Hematopoietic multipotent progenitor cell treated with erythropoietin and hydrocortisone succinate and interleukin-3 and kit ligand, for 6 days (in vitro differentiated cells): Measurements from ENCODE around the gene PWWP2B.
"Not testable (repeated sequence)": the region's sequence is repeated elsewhere in the genome, so short reads cannot be mapped to it uniquely, and the experiment has no call there.

Source experiments
- DNase-seq: peaks from one replicate; pipeline ENCODE4 v3.0.0-alpha.2; 2015

PWWP2B gene

DNA sequence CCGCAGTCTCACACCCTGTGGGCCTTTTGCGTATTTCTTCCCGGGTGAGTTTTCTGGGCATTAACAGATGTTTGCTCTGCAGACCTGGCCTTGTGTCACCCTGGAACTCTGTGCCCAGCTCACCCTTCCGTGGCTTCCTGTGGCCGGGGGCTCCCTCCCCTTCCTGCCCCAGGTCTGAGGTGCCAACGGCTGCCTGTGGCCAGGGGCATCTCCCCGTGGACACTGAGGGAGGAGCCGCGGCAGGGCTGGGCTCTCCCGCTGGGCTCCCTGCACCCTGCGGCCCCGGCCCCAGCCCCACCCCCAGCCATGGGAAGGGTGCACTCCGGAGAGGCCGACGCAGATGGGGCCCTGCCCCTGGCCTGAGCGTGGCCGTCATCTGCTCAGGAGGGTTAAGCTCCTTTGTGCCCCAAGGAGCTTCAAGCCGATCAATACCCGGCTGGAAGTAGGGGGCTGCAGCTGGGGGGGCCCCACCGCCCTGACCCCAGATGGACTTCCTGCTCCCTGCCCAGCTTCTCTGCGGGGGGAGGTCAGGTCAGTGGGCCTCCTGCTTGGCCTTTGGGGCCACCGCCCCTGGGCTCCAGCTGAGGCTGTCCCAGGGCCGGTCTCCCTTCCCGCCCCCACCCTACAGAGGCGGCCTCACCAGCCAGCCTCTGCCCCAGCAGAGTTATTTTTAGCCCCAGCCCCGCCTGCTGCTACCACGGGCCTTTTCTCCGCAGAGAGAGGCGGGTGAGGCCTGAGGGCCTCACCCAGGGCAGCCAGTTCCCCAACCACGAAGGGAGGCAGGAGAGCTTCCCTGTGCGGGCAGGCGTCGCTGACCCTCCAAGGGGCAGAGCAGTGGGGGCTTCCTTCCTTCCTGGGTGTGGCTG, 24.2 kb downstream of the PWWP2B start:
- DNase-seq = peak; percentile 87

DNA sequence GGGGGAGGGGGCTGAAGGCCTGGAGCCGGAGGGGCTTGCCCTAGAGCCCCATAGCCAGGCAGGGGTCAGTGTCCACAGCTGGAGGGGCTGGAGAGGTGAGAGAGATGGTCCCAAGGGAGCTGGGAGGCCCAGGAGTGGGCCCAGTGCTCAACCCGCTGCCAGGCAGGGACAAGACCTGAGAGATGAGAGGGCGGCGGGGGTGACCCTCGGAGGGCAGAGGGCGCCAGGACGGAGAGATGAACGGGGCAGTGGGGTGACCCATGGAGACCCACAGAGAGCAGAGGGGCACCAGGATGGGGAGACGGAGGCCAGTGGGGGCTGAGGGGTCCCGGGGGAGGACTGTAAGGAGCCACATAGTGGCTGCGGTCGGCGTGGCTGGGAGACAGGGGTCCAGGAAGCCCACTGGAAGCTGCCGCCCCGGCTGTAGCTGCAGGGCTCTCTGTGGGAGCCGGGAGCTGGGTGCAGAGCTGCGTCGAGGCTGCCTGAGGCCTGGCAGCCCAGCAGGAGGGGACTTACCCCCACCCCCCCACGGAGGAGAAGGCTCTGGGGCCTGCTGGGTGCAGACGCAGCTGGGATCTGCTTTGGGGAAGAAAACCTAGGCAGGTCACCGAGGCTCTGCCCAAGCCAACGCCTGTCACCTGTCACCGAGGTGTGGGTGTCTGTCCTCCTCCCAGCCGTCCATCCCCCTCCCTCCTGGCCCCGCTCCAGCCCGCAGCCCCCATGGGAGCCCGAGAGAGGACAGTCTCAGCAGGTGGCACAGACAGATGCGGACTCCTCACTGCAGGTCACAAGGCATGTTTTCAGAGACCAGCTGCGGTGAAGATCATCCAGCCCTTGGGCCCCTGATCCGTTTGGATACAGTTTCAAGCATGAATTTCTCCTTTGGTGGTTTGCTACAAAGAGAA, 25.1 kb downstream of the PWWP2B start:
- no peak for DNase-seq

DNA sequence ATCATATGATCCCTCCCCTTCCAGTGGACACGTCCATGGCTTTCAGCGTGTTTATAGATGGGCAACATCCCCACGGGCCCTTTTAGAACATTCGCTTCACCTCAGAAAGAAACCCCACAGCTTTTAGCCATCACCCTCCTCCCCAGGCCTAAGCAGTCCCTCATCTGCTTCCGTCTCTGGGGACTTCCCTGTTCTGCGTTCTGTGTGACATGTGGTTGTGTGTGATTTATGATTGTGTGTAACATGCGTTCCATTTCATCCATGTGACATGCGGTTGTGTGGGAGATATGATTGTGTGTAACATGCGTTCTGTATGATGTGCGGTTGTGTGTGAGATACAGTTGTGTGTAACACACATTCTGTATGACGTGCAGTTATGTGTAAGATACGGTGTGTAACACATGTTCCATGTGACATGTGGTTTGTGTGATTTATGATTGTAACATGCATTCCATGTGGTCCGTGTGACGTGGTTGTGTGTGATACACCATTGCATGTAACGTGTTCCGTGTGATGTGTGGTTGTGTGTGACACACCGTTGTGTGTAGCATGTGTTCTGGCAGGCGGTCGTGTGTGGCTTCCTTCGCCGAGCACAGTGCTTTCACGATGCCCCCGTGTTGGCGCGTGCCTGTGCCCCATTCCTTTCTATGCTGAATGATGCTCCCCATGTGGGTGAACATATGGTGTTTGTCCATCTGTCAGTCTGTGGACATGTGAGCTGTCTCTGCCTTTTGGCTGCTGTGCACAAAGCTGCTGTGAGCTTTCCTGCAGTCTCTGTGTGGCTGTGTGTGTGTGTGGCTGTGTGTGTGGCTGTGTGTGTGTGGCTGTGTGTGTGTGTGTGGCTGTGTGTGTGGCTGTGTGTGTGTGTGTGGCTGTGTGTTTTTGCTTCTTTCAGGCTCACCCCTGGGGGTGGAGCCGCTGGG, 26.2 kb downstream of the PWWP2B start:
- DNase-seq = peak; percentile 65

DNA sequence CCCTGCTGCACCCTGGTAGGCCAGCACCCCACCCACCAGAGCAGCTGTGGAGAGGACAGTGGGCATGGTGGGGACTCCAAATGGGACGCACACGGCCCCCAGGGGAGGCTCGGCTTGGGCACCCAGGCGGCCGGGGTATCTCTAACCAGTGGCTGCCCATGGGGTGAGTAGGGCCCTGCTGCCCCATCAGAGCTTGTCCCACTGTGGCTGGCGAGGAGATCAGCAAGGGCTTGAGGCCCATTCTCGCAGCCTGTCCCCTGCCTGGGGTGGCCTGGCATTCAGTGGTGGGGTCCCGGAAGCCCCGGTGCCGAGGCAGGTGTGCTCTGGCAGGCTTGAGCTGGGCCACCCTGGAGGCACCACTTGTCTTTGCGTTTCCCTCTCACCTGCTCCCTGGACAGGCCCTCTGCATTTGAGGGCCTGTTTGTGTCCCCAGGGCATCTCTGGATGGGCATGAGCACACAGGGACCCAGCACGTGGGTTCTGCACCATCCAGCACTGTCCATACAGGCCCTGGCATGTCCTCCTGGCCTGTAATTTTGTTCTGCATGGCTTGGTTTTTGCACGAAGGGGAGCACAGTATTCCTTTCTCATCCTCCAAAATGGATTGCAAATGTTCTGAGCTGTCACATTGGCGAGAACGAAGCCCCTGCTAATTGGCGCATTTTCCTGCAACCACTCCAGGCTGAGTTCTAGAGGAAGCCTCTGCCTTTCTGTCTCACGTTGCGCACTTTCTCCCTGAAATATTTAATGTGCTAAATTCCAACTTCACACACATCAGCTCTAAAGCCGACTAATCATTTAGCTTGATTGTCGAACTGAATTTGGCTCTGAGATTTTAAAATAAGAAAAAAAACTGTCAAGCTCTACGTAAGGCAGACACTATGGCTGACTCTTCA, 27.2 kb downstream of the PWWP2B start:
- DNase-seq = no peak

DNA sequence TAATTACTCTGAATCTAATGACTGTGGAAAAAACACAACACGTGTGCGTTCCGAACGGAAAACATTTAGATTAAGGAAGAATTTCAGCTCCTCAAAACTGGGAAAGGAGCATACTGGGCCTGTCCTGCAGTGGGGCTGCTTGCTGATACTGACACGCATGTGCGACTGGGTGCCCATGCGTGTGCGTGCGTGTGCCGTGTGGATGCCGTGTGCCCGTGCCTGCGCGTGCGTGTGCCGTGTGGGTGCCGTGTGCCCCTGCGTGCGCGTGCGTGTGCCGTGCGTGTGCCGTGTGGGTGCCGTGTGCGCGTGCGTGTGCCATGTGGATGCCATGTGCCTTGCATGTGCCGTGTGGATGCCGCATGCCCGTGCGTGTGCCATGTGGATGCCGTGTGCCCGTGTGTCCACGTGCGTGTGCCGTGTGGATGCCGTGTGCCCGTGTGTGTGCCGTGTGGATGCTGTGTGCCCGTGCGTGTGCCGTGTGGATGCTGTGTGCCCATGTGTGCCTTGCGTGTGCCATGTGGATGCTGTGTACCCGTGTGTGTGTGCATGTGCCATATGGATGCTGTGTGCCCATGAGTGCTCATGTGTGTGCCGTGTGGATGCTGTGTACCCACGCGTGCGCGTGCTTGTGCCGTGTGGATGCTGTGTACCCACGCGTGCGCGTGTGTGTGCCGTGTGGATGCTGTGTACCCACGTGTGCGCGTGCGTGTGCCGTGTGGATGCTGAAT, 28.2 kb downstream of the PWWP2B start:
- no peak for DNase-seq

DNA sequence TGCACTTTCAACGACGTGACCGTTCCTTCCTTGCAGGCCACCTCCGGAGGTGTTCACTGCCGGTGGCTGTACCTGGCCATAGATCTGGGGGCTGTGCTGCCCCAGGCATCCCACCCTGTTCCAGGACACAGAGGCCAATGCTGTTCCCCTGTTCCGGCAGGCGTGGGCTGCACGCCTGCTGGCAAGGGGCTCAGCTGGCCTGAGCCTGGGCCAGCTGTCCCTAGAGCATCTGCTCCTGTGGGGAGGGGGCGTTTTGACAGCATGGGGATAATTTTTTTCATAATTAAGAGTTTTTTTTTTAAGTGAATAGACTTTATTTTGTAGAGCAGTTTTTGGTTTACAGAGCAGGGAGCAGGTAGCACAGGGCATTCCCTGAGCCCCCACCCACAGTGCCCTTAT, 28.8 kb downstream of the PWWP2B start:
- DNase-seq = no peak

DNA sequence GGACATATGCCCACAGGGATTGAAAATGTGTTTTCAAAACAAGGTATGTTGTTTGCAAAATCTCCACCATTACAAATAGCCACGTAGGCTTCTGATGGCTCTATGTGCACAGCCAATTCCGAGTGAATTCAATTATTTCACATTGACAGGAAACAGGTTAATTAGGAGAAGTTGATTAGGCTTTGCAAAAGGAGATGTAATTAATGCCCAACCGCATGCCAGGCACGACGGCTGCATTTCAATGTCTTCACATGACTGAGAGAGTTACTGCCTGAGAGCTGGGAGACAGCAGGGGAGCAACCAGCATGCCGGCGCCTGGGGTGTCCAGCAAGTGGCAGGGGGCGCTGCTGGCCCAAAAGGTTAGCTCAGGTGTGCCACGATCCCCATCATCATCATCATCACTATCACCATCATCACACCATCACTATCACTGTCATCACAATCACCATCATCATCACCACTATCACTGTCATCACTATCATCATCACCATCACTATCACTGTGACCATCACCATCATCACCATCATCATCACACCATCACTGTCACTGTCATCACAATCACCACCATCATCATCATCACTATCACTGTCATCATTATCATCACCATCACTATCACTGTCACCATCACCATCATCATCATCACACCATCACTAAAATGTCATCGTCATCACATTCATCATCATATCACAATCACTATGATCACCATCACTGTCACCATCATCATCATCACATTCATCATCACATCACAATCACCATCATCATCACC, 30.2 kb downstream of the PWWP2B start:
- no peak for DNase-seq

DNA sequence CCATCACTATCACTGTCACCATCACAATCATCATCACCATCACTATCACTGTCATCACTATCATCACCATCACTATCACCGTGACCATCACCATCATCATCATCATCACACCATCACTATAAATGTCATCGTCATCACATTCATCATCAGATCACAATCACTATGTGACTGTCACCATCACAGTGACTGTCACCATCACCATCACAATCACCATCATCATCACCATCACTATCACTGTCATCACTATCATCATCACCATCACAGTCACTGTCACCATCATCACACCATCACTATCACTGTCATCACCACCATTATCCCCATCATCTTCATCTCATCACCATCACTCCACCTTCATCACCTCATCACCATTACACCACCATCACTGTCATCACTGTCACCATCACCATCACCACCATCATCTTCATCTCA, 31.0 kb downstream of the PWWP2B start:
- DNase-seq = no peak

DNA sequence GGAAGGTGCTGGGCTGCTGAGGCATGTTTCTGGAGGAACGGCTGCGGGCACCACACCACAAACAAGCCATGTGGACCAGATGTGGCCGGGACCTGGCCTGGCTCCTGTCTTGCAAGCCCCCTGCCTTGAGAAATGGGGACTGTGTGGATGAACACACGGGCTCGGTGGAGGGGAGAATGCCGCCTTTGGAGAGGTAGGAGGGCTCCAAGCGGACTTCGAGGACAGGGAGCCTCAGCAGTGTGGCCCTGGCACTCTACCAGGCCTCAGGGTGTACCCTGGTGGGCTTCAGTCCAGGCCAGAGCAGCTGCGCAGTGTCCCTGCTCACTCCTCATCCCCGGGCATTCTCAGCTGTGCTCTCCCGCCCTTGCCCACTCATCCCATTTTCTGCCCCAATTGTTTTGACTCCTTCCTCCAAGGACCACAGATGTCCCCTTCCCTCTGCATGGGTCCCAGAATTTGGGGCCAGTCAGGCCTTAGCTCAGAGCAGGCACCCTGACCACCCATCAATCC, 31.5 kb downstream of the PWWP2B start:
- DNase-seq = no peak

DNA sequence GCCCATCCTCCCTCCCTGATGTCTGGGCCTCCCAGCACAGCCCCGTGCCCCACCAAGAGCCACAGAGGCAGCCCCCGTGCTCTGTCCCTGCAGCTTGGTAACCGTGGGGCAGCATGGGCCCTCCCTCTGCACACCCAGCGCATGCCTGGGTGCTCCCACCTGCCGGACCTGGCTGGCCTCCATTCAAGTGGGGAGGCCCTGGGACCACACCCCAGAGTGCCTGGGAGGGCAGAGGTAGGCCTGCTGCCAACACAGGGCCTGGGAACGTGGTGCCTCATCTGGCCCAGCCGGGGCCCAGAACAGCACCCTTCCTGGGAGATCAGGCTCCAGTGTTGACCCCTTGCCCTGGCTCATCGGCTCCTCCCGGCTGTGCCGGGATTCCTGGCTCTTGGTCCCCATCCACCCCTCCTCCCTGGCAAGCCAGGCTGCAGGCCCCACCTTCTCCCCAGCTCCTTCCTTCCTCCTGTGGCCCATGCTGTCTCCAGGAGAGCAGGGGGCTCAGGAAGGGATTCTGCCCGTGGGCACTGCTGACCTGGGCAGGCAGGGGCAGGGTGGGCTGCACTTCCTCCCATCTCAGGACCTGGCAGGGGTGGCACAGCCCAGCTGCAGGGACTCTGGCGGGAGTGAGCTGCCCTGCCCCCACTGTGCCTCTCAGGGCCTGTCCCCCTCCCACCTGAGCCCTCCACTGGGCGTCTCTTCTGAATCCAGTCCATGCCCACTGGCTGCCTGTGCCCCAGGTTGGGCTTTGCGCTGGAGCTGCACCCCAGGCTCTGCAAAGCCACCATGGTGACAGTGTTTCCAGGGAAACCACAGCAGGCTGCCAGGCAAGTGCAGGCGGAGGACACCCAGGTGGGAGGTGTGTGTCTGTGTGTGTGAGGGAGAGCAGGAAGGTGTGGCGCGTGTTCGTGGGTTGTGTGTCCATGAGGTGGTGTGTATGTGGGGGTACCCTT, 32.6 kb downstream of the PWWP2B start:
- no peak for DNase-seq

DNA sequence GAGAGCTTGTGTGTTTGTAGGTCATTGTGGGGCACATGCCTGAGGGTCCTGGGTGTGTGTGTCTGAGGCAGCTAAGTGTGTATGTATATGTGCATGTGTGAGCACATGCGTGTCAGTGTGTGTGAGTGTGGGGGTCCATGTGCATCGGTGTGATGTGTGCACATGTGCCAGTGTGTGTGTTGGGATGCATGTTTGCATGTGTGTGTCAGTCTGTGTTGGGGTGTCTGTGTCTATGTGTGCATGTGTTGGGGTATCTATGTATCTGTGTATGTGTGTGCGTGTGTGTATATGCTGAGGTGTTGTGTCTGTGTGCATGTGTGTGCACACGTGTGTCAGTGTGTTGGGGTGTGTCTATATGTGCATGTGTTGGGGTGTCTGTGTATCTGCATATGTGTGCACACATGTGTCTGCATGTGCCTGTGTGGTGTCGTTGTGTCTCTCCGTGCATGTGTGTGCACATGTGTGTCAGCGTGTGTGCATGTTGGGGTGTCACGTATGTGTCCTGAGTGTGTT, 33.3 kb downstream of the PWWP2B start:
- DNase-seq = no peak

DNA sequence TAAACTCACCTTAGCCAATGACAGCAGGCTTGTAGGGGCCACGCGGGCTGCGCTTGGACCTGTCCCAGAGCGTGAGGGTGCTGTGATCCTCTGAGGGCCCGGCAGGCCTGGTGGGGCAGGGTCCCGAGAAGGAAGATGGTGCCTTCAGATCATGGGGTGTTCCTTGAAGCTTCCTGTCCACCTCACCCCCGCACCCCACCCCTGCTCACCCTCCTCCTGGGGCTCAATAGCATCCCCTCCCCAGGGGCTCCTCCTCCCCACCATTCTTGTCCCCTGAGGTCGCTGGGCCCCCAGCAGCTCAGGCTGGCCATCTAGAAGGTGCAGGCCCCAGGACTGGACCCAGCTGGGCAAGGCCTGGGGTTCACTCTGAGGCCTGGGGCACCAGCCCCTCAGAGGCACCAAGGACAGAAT, 33.9 kb downstream of the PWWP2B start:
- DNase-seq = no peak

DNA sequence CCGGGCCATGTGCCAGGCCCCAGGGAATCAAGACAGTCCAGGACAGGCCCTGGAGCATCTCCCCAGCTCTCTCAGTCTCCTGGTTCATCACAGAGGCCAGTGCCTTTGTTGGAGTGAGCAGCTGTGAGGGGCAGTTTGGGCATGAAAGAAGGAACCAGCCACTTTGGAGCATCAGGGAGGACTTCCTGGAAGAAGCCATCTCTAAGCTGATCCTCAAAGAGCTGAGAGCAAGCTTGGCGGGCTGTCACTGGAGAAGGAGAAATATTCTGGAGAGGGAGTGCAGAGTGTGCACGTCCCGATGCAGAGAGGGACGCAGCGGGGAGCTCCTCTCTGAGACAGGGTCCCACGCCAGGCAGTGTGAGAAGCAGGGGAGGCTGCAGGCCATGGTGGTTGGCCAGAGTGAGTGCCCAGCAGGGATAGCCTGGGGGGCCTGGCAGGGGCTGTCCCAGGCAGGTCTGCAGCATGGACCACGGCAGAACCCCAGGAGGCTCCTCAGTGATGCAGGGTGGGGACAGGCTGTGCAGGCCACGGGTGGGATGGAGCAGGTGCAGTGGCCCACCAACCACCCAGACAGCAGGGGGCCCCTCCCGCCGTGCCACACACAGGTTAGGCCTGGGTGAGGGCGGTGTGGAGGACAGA, 34.7 kb downstream of the PWWP2B start:
- DNase-seq = no peak

DNA sequence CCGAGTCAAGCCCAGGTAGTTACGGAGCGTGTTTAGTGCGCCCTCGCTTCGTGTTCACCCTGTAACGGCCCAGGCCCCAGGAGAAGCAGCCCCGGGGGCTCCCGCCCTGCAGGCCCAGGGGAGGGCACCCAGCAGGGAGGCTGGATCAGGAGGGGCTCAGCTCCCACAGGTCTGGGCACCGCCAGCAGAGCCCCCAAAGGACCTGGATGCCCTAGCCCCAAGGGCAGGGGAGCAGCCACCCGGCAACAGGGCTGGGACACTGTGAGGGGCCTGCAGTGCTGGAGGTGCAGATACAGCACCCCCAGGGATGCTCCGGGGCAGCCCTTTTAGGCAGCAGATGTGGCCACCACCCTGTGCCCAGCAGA, 35.2 kb downstream of the PWWP2B start:
- no peak for DNase-seq

DNA sequence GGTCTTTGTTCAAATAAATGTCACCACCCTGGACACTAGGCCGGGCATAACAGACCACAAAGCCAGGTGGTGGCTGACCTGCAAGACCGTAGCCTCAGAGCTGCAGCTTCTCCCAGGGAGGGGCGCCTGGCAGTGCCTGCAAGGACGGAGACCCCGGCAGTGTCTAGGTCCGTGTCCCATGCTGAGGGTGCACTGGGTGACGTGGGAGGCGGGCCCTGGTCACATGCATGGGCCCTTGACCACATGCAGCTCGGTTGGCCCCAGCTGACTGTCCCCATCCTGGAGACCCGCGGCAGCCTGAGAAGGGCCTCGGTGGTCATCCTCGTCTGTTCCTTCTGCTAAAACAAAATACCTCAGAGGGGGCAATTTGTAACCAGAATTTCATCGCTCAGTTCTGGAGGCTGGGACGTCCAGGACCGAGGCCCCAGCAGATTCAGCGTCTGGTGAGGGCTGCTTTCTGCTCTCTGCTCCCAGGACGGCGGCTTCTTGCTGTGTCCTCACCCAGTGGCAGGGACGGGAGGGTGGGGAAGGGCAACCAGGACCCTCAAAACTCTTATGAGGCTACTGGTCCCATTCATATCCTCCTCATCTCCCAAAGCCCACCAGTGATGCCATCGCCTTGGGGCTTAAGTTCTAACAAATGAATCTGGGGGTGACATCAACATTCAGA, 36.8 kb downstream of the PWWP2B start:
- DNase-seq = no peak

DNA sequence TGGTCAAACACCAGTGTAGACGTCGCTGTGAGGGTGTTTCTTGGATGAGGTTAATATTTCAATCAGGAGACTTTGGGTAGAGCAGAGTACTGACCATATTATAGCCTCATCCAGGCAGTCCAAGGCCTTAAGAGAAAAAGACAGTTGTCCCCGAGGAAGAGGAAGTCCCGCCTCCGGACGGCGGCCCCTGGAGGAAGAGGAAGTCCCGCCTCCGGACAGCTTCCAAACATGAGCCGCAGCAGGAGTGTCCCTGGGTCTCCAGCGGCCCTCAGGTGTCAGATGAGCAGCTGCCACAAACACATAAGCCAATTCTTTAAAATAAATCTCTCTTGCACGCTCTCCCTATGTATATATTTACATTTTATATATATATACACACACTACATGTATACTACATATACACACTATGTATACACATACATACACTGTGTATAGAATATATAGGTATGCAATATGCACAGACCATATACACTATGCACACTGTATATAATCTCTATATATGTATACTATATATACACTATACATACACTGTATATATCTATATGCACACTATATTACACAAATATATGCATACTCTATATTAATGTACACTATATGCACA, 37.5 kb downstream of the PWWP2B start:
- DNase-seq = peak; percentile 84

DNA sequence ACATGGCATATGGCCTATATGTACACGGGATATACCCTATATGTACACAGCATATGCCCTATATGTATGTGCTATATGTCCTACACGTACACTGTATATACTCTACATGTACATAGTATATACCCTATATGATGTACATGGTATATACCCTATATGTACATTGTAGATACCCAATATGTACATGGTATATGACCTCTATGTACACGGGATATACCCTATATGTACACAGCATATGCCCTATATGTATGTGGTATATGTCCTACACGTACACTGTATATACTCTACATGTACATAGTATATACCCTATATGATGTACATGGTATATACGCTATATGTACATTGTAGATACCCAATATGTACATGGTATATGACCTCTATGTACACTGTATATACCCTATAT, 38.3 kb downstream of the PWWP2B start:
- DNase-seq = not testable (repeated sequence)
